WTC11 (cell line): ENCODE results near the gene CHPT1. TPM values are rescaled to one million over a fixed set of nuclear protein-coding genes. Genes with fewer than 3 reads are reported as not detected.

Experiments
- ATAC-seq: fragments of 200-7000 bp; cut with Tn5 transposase; 2 replicates; pipeline ENCODE4 v1.10.0; 2021; ENCODE audit warnings: mild to moderate bottlenecking, moderate library complexity
- CTCF ChIA-PET: fragments of 300-600 bp; sonication (Branson Sonifier 250); formaldehyde crosslinking; loops from one replicate; lab custom pipeline; 2021; ENCODE audit warnings: antibody characterized with exemption; lab: Charles Lee
- POLR2A ChIA-PET: fragments of 350-600 bp; sonication (Branson Sonifier 250); formaldehyde crosslinking; loops from one replicate; lab custom pipeline; 2021; ENCODE audit warnings: antibody characterized with exemption; lab: Charles Lee
- DNase-seq: peaks from one replicate; pipeline ENCODE4 v3.0.0; 2021; ENCODE audit warnings: low spot score
- H3K27ac Mint-ChIP-seq: 2 replicates; pipeline ENCODE4 v1.8.0; 2021; ENCODE audit warnings: mixed read lengths
- H3K27me3 Mint-ChIP-seq: 2 replicates; pipeline ENCODE4 v1.8.0; 2021; ENCODE audit warnings: low read depth, mild to moderate bottlenecking, moderate library complexity, mixed read lengths
- H3K36me3 Mint-ChIP-seq: 2 replicates; pipeline ENCODE4 v1.8.0; 2021; ENCODE audit warnings: mixed read lengths
- H3K4me1 Mint-ChIP-seq: 2 replicates; pipeline ENCODE4 v1.8.0; 2022; ENCODE audit warnings: mixed read lengths
- H3K4me3 Mint-ChIP-seq: 2 replicates; pipeline ENCODE4 v1.8.0; 2021; ENCODE audit warnings: mild to moderate bottlenecking, moderate library complexity, mixed read lengths
- H3K9me3 Mint-ChIP-seq: 2 replicates; pipeline ENCODE4 v1.8.0; 2021; ENCODE audit warnings: mixed read lengths
- AR ChIP-seq: fragments of 250-450 bp; sonication (Bioruptor Pico); IDR thresholded peaks from 2 replicates; pipeline ENCODE4 v1.9.0; 2021; ENCODE audit warnings: mild to moderate bottlenecking
- ATF1 ChIP-seq: sonication (generic); formaldehyde crosslinking; IDR thresholded peaks from 2 replicates; pipeline ENCODE4 v1.8.1; 2023; ENCODE audit warnings: mild to moderate bottlenecking, moderate library complexity, missing genetic modification reagents
- E2F1 ChIP-seq: sonication (generic); formaldehyde crosslinking; IDR thresholded peaks from 2 replicates; pipeline ENCODE4 v1.8.0; 2022; ENCODE audit warnings: mild to moderate bottlenecking, missing genetic modification reagents
- E2F5 ChIP-seq: sonication (generic); formaldehyde crosslinking; IDR thresholded peaks from 2 replicates; pipeline ENCODE4 v1.8.1; 2022; ENCODE audit warnings: mild to moderate bottlenecking, moderate library complexity, missing genetic modification reagents
- ERG ChIP-seq: fragments of 250-450 bp; sonication (Bioruptor Pico); IDR thresholded peaks from 2 replicates; pipeline ENCODE4 v1.8.0; 2021; ENCODE audit warnings: mild to moderate bottlenecking
- ESRRA ChIP-seq: sonication (generic); formaldehyde crosslinking; IDR thresholded peaks from 2 replicates; pipeline ENCODE4 v1.8.1; 2022; ENCODE audit warnings: mild to moderate bottlenecking, missing genetic modification reagents, borderline replicate concordance
- MAX ChIP-seq: sonication (generic); formaldehyde crosslinking; IDR thresholded peaks from 2 replicates; pipeline ENCODE4 v1.8.0; 2022; ENCODE audit warnings: mild to moderate bottlenecking, missing genetic modification reagents
- NFE2L1 ChIP-seq: sonication (generic); formaldehyde crosslinking; IDR thresholded peaks from 2 replicates; pipeline ENCODE4 v1.8.1; 2023; ENCODE audit warnings: missing genetic modification reagents
- NFYB ChIP-seq: sonication (generic); formaldehyde crosslinking; conservative IDR thresholded peaks from 2 replicates; pipeline ENCODE4 v1.8.0; 2022; ENCODE audit warnings: low read depth, missing genetic modification reagents
- OVOL2 ChIP-seq: fragments of 250-450 bp; sonication (Bioruptor Pico); IDR thresholded peaks from 2 replicates; pipeline ENCODE4 v1.9.0; 2021; ENCODE audit warnings: mild to moderate bottlenecking, borderline replicate concordance
- SMAD4 ChIP-seq: sonication (generic); formaldehyde crosslinking; IDR thresholded peaks from 2 replicates; pipeline ENCODE4 v1.8.0; 2022; ENCODE audit warnings: mild to moderate bottlenecking, missing genetic modification reagents
- SOX15 ChIP-seq: fragments of 250-450 bp; sonication (Bioruptor Pico); IDR thresholded peaks from 2 replicates; pipeline ENCODE4 v1.9.0; 2021; ENCODE audit warnings: mild to moderate bottlenecking
- USF1 ChIP-seq: sonication (generic); formaldehyde crosslinking; IDR thresholded peaks from 2 replicates; pipeline ENCODE4 v1.8.0; 2022; ENCODE audit warnings: mild to moderate bottlenecking, missing genetic modification reagents
- ZNF396 ChIP-seq: fragments of 250-450 bp; sonication (Bioruptor Pico); IDR thresholded peaks from 2 replicates; pipeline ENCODE4 v1.8.0; 2021; ENCODE audit warnings: mild to moderate bottlenecking, moderate library complexity, borderline replicate concordance
- ZNF512 ChIP-seq: sonication (generic); formaldehyde crosslinking; IDR thresholded peaks from 2 replicates; pipeline ENCODE4 v1.8.1; 2022; ENCODE audit warnings: missing genetic modification reagents, borderline replicate concordance
- ZNF671 ChIP-seq: fragments of 250-450 bp; sonication (Bioruptor Pico); IDR thresholded peaks from 2 replicates; pipeline ENCODE4 v1.8.0; 2021; ENCODE audit warnings: mild to moderate bottlenecking
- total RNA-seq: library from RNA; stranded (reverse); gene quantifications from 3 replicates; pipeline ENCODE4 v1.2.3, GENCODE V29; 2021

Gene CHPT1
- total RNA-seq, 1 experiment from 2014 or later: 19.1 TPM

GRCh38 chr12:101743724-101744472 is 46.5 kb downstream of the CHPT1 start (continued):
- TF ChIP-seq ZNF396 (CRISPR knock-in tag): no peak

- no peak for ATAC-seq
- H3K4me1 Mint-ChIP-seq: peaks cover 11% of the 10 kb centered on the region
- ChIA-PET POLR2A (no interaction called here), CTCF (interaction anchor here (3.6 kb wide), 1 partner anchor 14 kb away, joined by 11 read pairs; no protein-coding TSS in a partner anchor)
- no peak overlapping the region for H3K4me3 Mint-ChIP-seq
- no peak for DNase-seq
- no peak overlapping the region for H3K27ac Mint-ChIP-seq
- H3K36me3 Mint-ChIP-seq: peaks cover 12% of the 10 kb centered on the region
- no peaks in the 10 kb centered on the region for H3K27me3 Mint-ChIP-seq
- TF ChIP-seq SOX15 (CRISPR knock-in tag) (no peak), ERG (CRISPR knock-in tag) (no peak), OVOL2 (CRISPR knock-in tag) (no peak)
- no peaks in the 10 kb centered on the region for H3K9me3 Mint-ChIP-seq
These were observed 48.0 kb downstream of the CHPT1 start for GRCh38 chr12:101745481-101745880.

GRCh38 chr12:101746196-101746595 is 48.8 kb downstream of the CHPT1 start:
- Mint-ChIP-seq H3K9me3 (no peaks in the 10 kb centered on the region), H3K27me3 (no peaks in the 10 kb centered on the region), H3K4me3 (no peak overlapping the region), H3K36me3 (peaks cover 12% of the 10 kb centered on the region), H3K4me1 (peaks cover 18% of the 10 kb centered on the region), H3K27ac (no peak overlapping the region)
- no peak for DNase-seq
- CTCF ChIA-PET: interaction anchor here (0.6 to 3.6 kb wide), 2 partner anchors 11 to 13 kb away, joined by 4 to 11 read pairs; no protein-coding TSS in a partner anchor
- ATAC-seq: no peak
- no peak for TF ChIP-seq NFYB (CRISPR knock-in tag)
- no peak for TF ChIP-seq SMAD4 (CRISPR knock-in tag)
- no peak for TF ChIP-seq E2F5 (CRISPR knock-in tag)
- no peak for TF ChIP-seq AR (CRISPR knock-in tag)
- no peak for TF ChIP-seq ZNF671
- no peak for TF ChIP-seq ESRRA (CRISPR knock-in tag)
- no peak for TF ChIP-seq E2F1 (CRISPR knock-in tag)
- TF ChIP-seq ATF1 (CRISPR knock-in tag): no peak
- POLR2A ChIA-PET: no interaction called here

- Mint-ChIP-seq H3K36me3 (peaks cover 12% of the 10 kb centered on the region), H3K4me3 (no peak overlapping the region), H3K27ac (no peak overlapping the region), H3K4me1 (peaks cover 21% of the 10 kb centered on the region), H3K9me3 (no peaks in the 10 kb centered on the region), H3K27me3 (no peaks in the 10 kb centered on the region)
- TF ChIP-seq NFE2L1 (CRISPR knock-in tag): no peak
- no peak for TF ChIP-seq ZNF512 (CRISPR knock-in tag)
- TF ChIP-seq MAX (CRISPR knock-in tag): no peak
- TF ChIP-seq NFYB (CRISPR knock-in tag): no peak
- TF ChIP-seq USF1 (CRISPR knock-in tag): no peak
- CTCF ChIA-PET: interaction anchor here (3.6 kb wide), 1 partner anchor 13 kb away, joined by 11 read pairs; no protein-coding TSS in a partner anchor
- POLR2A ChIA-PET: interaction anchor here (0.6 kb wide), 1 partner anchor 9 kb away, joined by 3 read pairs; no protein-coding TSS in a partner anchor
- DNase-seq: no peak
- no peak for ATAC-seq
These were observed 49.2 kb downstream of the CHPT1 start for GRCh38 chr12:101746661-101747060.
